HepG2 (cell line): ENCODE results near the gene TOMM20. TPM values are rescaled to one million over a fixed set of nuclear protein-coding genes. Genes with fewer than 3 reads are reported as not detected.
"Not testable (repeated sequence)": the region's sequence is repeated elsewhere in the genome, so short reads cannot be mapped to it uniquely, and the experiment has no call there.

Experiments used
- ATAC-seq: fragments of 200-7000 bp; cut with Tn5 transposase; 3 replicates; pipeline ENCODE4 v1.9.1; 2020; ENCODE audit warnings: mild to moderate bottlenecking, moderate library complexity
- BruUV-seq: library from RNA; stranded (reverse); fragments of 400-500 nt; replicated peaks from 2 replicates; lab custom pipeline; 2021; lab: Mats Ljungman, UMichigan
- CTCF ChIA-PET: fragments of 300-600 bp; formaldehyde crosslinking; extraction: SDS; loops from one replicate; lab custom pipeline; 2021; ENCODE audit warnings: low total read pairs, inconsistent platforms, low intra/inter-chr PET ratio; lab: Yijun Ruan, JAX
- POLR2A ChIA-PET: fragments of 350-600 bp; sonication (Branson Sonifier 250); formaldehyde crosslinking; loops from one replicate; lab custom pipeline; 2020; ENCODE audit warnings: antibody characterized with exemption, inconsistent platforms; lab: Yijun Ruan, JAX
- DNase-seq: peaks from one replicate; pipeline ENCODE4 v3.0.0-alpha.2; 2015; ENCODE audit warnings: low spot score
- FAIRE-seq: peaks from 3 replicates; lab custom pipeline; 2011; peaks lifted over from hg19 to GRCh38; lab: Jason Lieb, UNC
- H2AFZ ChIP-seq: one replicate; pipeline ENCODE4 v1.6.1; 2011; ENCODE audit warnings: low read length, inconsistent platforms
- H3K27ac ChIP-seq: fragments of 300-600 bp; 3 replicates; pipeline ENCODE4 v1.8.0; 2011; ENCODE audit warnings: mixed run types, mild to moderate bottlenecking, mixed read lengths, low read length, inconsistent platforms; ENCODE audit not compliant: insufficient read depth; ENCODE audit errors: extremely low read length
- H3K27me3 ChIP-seq, 2 experiments: fragments of 200-600 bp in 1 of 2; 2 replicates in 1 of 2; 3 replicates in 1 of 2; pipeline versions ENCODE4 v1.6.0 to v1.8.0; 2011; ENCODE audit warnings: low read length in 2 of 2, mild to moderate bottlenecking in 2 of 2, moderate library complexity in 2 of 2, inconsistent platforms in 1 of 2; ENCODE audit not compliant: insufficient read depth in 2 of 2, control insufficient read depth in 1 of 2
- H3K36me3 ChIP-seq, 2 experiments: fragments of 200-600 bp in 1 of 2; replicated peaks in 1 of 2; 2 replicates in 1 of 2; 3 replicates in 1 of 2; pipeline versions ENCODE4 v1.5.1 to v1.8.0; 2011; ENCODE audit warnings: low read length in 2 of 2, inconsistent platforms in 1 of 2; ENCODE audit not compliant: insufficient read depth in 2 of 2, control insufficient read depth in 1 of 2
- H3K4me1 ChIP-seq: 2 replicates; pipeline ENCODE4 v1.5.1; 2012; ENCODE audit warnings: low read length, inconsistent platforms; ENCODE audit not compliant: insufficient read depth
- H3K4me2 ChIP-seq: 2 replicates; pipeline ENCODE4 v1.6.0; 2011; ENCODE audit warnings: low read depth, low read length, inconsistent platforms
- H3K4me3 ChIP-seq, 3 experiments: fragments of 200-600 bp in 1 of 3; sonication (generic), shearing (Covaris generic) in 1 of 3; replicated peaks in 1 of 3; 2 replicates each; pipeline ENCODE4 v1.5.1; 2011 to 2016; ENCODE audit warnings: low read length in 3 of 3, inconsistent platforms in 2 of 3, low read depth in 2 of 3, mild to moderate bottlenecking in 2 of 3, control low read depth in 1 of 3, mixed read lengths in 1 of 3; ENCODE audit not compliant: insufficient read depth in 1 of 3
- H3K79me2 ChIP-seq: one replicate; pipeline ENCODE4 v1.6.1; 2011; ENCODE audit warnings: low read length, inconsistent platforms; ENCODE audit not compliant: insufficient read depth
- H3K9ac ChIP-seq: 2 replicates; pipeline ENCODE4 v1.6.0; 2011; ENCODE audit warnings: mild to moderate bottlenecking, low read depth, low read length, inconsistent platforms; ENCODE audit not compliant: insufficient read depth
- H3K9me3 ChIP-seq: 2 replicates; pipeline ENCODE4 v1.5.1; 2012; ENCODE audit warnings: mild to moderate bottlenecking, low read length
- H4K20me1 ChIP-seq: 2 replicates; pipeline ENCODE4 v1.6.0; 2011; ENCODE audit warnings: inconsistent platforms, mild to moderate bottlenecking, low read length, moderate library complexity; ENCODE audit not compliant: insufficient read depth
- CEBPG ChIP-seq: IDR thresholded peaks from 2 replicates; pipeline ENCODE4 v1.6.1; 2016
- CHD2 ChIP-seq: IDR thresholded peaks from 2 replicates; pipeline ENCODE4 v1.6.1; 2011; ENCODE audit warnings: low read depth, low read length, improper control_type of control experiment
- KDM5A ChIP-seq: fragments of 200-600 bp; sonication (generic); IDR thresholded peaks from 2 replicates; pipeline ENCODE4 v1.7.0; 2018; ENCODE audit warnings: antibody characterized with exemption, mild to moderate bottlenecking, low read length, borderline replicate concordance
- TBX2 ChIP-seq: sonication (generic); formaldehyde crosslinking; IDR thresholded peaks from 2 replicates; pipeline ENCODE4 v1.5.0; 2020; ENCODE audit warnings: missing genetic modification reagents, mild to moderate bottlenecking, borderline replicate concordance
- ZBTB38 ChIP-seq: sonication (generic); formaldehyde crosslinking; IDR thresholded peaks from 2 replicates; pipeline ENCODE4 v1.5.1; 2020; ENCODE audit warnings: mild to moderate bottlenecking, missing genetic modification reagents
- ZNF577 ChIP-seq: sonication (generic); formaldehyde crosslinking; IDR thresholded peaks from 2 replicates; pipeline ENCODE4 v1.4.0; 2020; ENCODE audit warnings: mild to moderate bottlenecking, low read depth, missing genetic modification reagents, borderline replicate concordance
- ZSCAN21 ChIP-seq: sonication (generic); formaldehyde crosslinking; IDR thresholded peaks from 2 replicates; pipeline ENCODE4 v1.8.0; 2022; ENCODE audit warnings: mild to moderate bottlenecking, missing genetic modification reagents, moderate library complexity, borderline replicate concordance
- ZSCAN31 ChIP-seq: sonication (generic); formaldehyde crosslinking; IDR thresholded peaks from 2 replicates; pipeline ENCODE4 v1.5.0; 2020; ENCODE audit warnings: low read depth, mild to moderate bottlenecking, missing genetic modification reagents
- WGBS: methylation state at CpG from one replicate; pipeline ENCODE4 v1.1.6; 2017; ENCODE audit warnings: low lambda C conversion rate; 5-methylcytosine and 5-hydroxymethylcytosine counted together
- in situ Hi-C: cut with HindIII; loops from 2 replicates; pipeline ENCODE4 v1.10.0; 2017; ENCODE audit warnings: low pct_unique_long_range_greater_than_20kb; ENCODE audit not compliant: extremely low pct_ligation_motif_present
- intact Hi-C: fragments of 100-400 bp; cut with micrococcal nuclease; formaldehyde crosslinking; loops from one replicate; pipeline ENCODE4 v1.10.0; 2022; ENCODE audit not compliant: unreplicated experiment
- polyA plus RNA-seq, 8 experiments: library from polyadenylated mRNA; depleted of rRNA in 3 of 8; stranded (reverse) in 7 of 8; unstranded in 1 of 8; fragments of >200 nt; fragmentation: Illumina TruSeq in 4 of 8; extraction: Trizol in 4 of 8; gene quantifications; 2 replicates each; pipeline versions ENCODE4 v1.2.1 to v1.2.3, GENCODE V29; 2011 to 2016; ENCODE audit warnings: low read depth in 4 of 8, missing spikeins in 1 of 8, mixed read lengths in 1 of 8; ENCODE audit not compliant: insufficient read depth in 1 of 8
- total RNA-seq, 5 experiments: library from RNA; depleted of rRNA; stranded (reverse); fragments of >200 nt; fragmentation: Illumina TruSeq; extraction: Trizol; gene quantifications; 2 replicates each; pipeline ENCODE4 v1.2.3, GENCODE V29; 2016; ENCODE audit warnings: low read depth in 1 of 5

The TOMM20 gene
- total and polyA plus RNA-seq, 2 of the 13 experiments (the other 11 are each of a cell fraction or from before 2014, with no cell fraction given), result 153 to 376 TPM

- Histone ChIP-seq H3K9ac (peak overlapping the region; percentile 86), H2AFZ (peak overlapping the region; percentile 44), H3K36me3 (peaks cover 4 to 26% of the 10 kb centered on the region in 2 experiments; a peak in 3 of 5 replicates), H3K27me3 (no peaks in the 10 kb centered on the region), H3K27ac (peak overlapping the region; percentile 85), H3K9me3 (no peaks in the 10 kb centered on the region), H4K20me1 (no peaks in the 10 kb centered on the region; the same call in 1 of the 2 replicates), H3K4me3 (peak overlapping the region; percentile 75 to 91 (median 76)), H3K79me2 (peaks cover 41% of the 10 kb centered on the region), H3K4me1 (peaks cover 54% of the 10 kb centered on the region), H3K4me2 (peak overlapping the region; percentile 77)
- peak; percentile 16; the same call in 1 of the 3 replicates for ATAC-seq
- intact Hi-C loops (loop anchor here (5.0 to 10.0 kb wide), 3 partner anchors 33 to 663 kb away; partner anchors contain the start of gene TOMM20), in situ Hi-C loops (no loop called here)
- ChIA-PET CTCF (interaction anchor here (0.6 kb wide), 1 partner anchor 25 kb away, joined by 3 read pairs; no protein-coding TSS in a partner anchor), POLR2A (interaction anchor here (0.7 to 1.4 kb wide), 14 partner anchors 14 to 557 kb away, joined by 3 to 15 read pairs (median 3); partner anchors contain the start of gene TOMM20)
- TF ChIP-seq ZNF577 (CRISPR knock-in tag), result no peak
- peak; percentile 32; the same call in 1 of the 2 replicates for TF ChIP-seq KDM5A
- no peak for TF ChIP-seq TBX2 (CRISPR knock-in tag)
- TF ChIP-seq CEBPG (CRISPR knock-in tag), result peak; percentile 34; the same call in 1 of the 2 replicates
- 0 out of 2 replicates have a peak, but pooled peaks have one; percentile 5 for TF ChIP-seq CHD2
- no peak for TF ChIP-seq ZSCAN21 (CRISPR knock-in tag)
- TSS peak; percentile 86 for BruUV-seq
- WGBS, result 4% methylated on average over 13 of the region's 14 CpGs
- no peak for FAIRE-seq
- peak; percentile 50 for DNase-seq
Measured at GRCh38 chr1:235160383-235160956, 31.8 kb upstream of the TOMM20 start.

GRCh38 chr1:235159930-235160329, 31.3 kb upstream of the TOMM20 start:
- H3K9me3 ChIP-seq, H3K27me3 ChIP-seq, H2AFZ ChIP-seq, POLR2A ChIA-PET, FAIRE-seq, BruUV-seq, H4K20me1 ChIP-seq, ATAC-seq, in situ Hi-C loops, DNase-seq: not testable (repeated sequence)
- Histone ChIP-seq H3K4me1 (peaks cover 54% of the 10 kb centered on the region), H3K4me2 (peak overlapping the region; percentile 77), H3K27ac (peak overlapping the region; percentile 85), H3K9ac (peak overlapping the region; percentile 86), H3K4me3 (peak overlapping the region; percentile 75 to 91 (median 76)), H3K79me2 (peaks cover 41% of the 10 kb centered on the region), H3K36me3 (peaks cover 4 to 27% of the 10 kb centered on the region in 2 experiments; a peak in 3 of 5 replicates)
- intact Hi-C loops, result loop anchor here (5.0 to 10.0 kb wide), 3 partner anchors 33 to 663 kb away; partner anchors contain the start of gene TOMM20
- CTCF ChIA-PET, result interaction anchor here (0.6 kb wide), 1 partner anchor 26 kb away, joined by 3 read pairs; no protein-coding TSS in a partner anchor
- 80% methylated on average over 9 of the region's 9 CpGs for WGBS
- TF ChIP-seq ZSCAN31, result 0 out of 2 replicates have a peak, but pooled peaks have one; percentile 27
- TF ChIP-seq ZBTB38 (CRISPR knock-in tag), result peak; percentile 97; the same call in 1 of the 2 replicates

GRCh38 chr1:235159284-235159683, 30.6 kb upstream of the TOMM20 start:
- WGBS, result 98% methylated on average over 9 of the region's 9 CpGs
- H3K79me2 ChIP-seq, result peaks cover 41% of the 10 kb centered on the region
- CTCF ChIA-PET, result not testable (repeated sequence)

More at GRCh38 chr1:235159284-235159683, 30.6 kb upstream of the TOMM20 start:
- H3K27me3 ChIP-seq, H2AFZ ChIP-seq, FAIRE-seq, H3K27ac ChIP-seq, BruUV-seq, ATAC-seq, H3K9me3 ChIP-seq, H4K20me1 ChIP-seq, H3K4me3 ChIP-seq, in situ Hi-C loops, H3K9ac ChIP-seq, intact Hi-C loops, POLR2A ChIA-PET, DNase-seq: not testable (repeated sequence)
- Histone ChIP-seq H3K36me3 (peaks cover 4 to 33% of the 10 kb centered on the region in 2 experiments; a peak in 3 of 5 replicates), H3K4me2 (peak overlapping the region; percentile 77; the same call in 1 of the 2 replicates), H3K4me1 (peaks cover 54% of the 10 kb centered on the region)
